H1 (cell line): ENCODE measurements around the gene SIPA1L2. TPM values are rescaled to one million over a fixed set of nuclear protein-coding genes. Genes with fewer than 3 reads are reported as not detected.

Experiments
- NRF1 ChIP-seq: IDR thresholded peaks from 2 replicates; pipeline ENCODE4 v1.6.1; 2011; ENCODE audit warnings: mild to moderate bottlenecking, low read depth, low read length, improper control_type of control experiment
- SP4 ChIP-seq: IDR thresholded peaks from 2 replicates; pipeline ENCODE4 v1.6.1; 2012; ENCODE audit warnings: low read length, inconsistent platforms
- SUZ12 ChIP-seq: fragments of 200-600 bp; sonication (generic); IDR thresholded peaks from 2 replicates; pipeline ENCODE4 v1.6.1; 2012; ENCODE audit warnings: mild to moderate bottlenecking, inconsistent platforms, low read length, moderate library complexity, mixed read lengths
- polyA plus RNA-seq, 7 experiments: library from polyadenylated mRNA; depleted of rRNA in 3 of 7; stranded (reverse) in 5 of 7; unstranded in 2 of 7; fragments of >200 nt in 5 of 7; fragments of 200-250 nt in 2 of 7; gene quantifications; 1 replicate in 5 of 7; 2 replicates in 1 of 7; 4 replicates in 1 of 7; pipeline versions ENCODE4 v1.2.1 to v1.2.3, GENCODE V29; 2011 to 2013; ENCODE audit warnings: missing spikeins in 2 of 7, mixed read lengths in 2 of 7
- total RNA-seq: library from RNA; stranded (reverse); fragmentation: NEBNext Ultra II Directional; extraction: Animal tissue kit (Norgen Biotek cat#: 25700); gene quantifications from 2 replicates; pipeline ENCODE4 v1.2.1, GENCODE V29; 2021
- TF ChIP-seq, protein P1 (sequence below): fragments of 300-600 bp; sonication (generic); IDR thresholded peaks from 2 replicates; pipeline ENCODE4 v1.7.1; 2012; ENCODE audit warnings: low read length, moderate library complexity, mild to moderate bottlenecking, inconsistent platforms; ENCODE audit not compliant: insufficient replicate concordance

Gene SIPA1L2
- total and polyA plus RNA-seq, 2 of the 8 experiments (the other 6 are each of a cell fraction or from before 2014, with no cell fraction given) = 7.7 to 13.2 TPM

DNA sequence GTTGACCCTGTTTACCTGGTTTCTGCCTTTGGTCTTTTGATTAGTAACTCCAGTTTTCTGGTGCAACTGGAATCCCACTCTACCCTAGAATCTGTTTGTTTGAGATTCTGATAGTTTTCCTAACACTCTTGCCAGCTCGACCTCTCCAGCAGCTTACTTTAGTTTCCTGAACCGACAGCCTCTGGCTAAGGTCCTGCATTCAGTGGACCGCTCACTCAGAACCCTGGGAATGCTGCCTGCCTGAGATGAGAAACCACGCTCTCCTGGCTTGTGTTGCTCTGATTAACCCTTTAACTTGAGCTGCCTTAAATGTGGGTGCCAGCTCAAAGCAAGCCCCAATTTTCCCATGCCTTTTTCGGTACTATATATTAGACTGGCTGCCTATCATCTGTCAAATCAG, 45.3 kb upstream of the SIPA1L2 start (continued):
- TF ChIP-seq, protein P1, sequence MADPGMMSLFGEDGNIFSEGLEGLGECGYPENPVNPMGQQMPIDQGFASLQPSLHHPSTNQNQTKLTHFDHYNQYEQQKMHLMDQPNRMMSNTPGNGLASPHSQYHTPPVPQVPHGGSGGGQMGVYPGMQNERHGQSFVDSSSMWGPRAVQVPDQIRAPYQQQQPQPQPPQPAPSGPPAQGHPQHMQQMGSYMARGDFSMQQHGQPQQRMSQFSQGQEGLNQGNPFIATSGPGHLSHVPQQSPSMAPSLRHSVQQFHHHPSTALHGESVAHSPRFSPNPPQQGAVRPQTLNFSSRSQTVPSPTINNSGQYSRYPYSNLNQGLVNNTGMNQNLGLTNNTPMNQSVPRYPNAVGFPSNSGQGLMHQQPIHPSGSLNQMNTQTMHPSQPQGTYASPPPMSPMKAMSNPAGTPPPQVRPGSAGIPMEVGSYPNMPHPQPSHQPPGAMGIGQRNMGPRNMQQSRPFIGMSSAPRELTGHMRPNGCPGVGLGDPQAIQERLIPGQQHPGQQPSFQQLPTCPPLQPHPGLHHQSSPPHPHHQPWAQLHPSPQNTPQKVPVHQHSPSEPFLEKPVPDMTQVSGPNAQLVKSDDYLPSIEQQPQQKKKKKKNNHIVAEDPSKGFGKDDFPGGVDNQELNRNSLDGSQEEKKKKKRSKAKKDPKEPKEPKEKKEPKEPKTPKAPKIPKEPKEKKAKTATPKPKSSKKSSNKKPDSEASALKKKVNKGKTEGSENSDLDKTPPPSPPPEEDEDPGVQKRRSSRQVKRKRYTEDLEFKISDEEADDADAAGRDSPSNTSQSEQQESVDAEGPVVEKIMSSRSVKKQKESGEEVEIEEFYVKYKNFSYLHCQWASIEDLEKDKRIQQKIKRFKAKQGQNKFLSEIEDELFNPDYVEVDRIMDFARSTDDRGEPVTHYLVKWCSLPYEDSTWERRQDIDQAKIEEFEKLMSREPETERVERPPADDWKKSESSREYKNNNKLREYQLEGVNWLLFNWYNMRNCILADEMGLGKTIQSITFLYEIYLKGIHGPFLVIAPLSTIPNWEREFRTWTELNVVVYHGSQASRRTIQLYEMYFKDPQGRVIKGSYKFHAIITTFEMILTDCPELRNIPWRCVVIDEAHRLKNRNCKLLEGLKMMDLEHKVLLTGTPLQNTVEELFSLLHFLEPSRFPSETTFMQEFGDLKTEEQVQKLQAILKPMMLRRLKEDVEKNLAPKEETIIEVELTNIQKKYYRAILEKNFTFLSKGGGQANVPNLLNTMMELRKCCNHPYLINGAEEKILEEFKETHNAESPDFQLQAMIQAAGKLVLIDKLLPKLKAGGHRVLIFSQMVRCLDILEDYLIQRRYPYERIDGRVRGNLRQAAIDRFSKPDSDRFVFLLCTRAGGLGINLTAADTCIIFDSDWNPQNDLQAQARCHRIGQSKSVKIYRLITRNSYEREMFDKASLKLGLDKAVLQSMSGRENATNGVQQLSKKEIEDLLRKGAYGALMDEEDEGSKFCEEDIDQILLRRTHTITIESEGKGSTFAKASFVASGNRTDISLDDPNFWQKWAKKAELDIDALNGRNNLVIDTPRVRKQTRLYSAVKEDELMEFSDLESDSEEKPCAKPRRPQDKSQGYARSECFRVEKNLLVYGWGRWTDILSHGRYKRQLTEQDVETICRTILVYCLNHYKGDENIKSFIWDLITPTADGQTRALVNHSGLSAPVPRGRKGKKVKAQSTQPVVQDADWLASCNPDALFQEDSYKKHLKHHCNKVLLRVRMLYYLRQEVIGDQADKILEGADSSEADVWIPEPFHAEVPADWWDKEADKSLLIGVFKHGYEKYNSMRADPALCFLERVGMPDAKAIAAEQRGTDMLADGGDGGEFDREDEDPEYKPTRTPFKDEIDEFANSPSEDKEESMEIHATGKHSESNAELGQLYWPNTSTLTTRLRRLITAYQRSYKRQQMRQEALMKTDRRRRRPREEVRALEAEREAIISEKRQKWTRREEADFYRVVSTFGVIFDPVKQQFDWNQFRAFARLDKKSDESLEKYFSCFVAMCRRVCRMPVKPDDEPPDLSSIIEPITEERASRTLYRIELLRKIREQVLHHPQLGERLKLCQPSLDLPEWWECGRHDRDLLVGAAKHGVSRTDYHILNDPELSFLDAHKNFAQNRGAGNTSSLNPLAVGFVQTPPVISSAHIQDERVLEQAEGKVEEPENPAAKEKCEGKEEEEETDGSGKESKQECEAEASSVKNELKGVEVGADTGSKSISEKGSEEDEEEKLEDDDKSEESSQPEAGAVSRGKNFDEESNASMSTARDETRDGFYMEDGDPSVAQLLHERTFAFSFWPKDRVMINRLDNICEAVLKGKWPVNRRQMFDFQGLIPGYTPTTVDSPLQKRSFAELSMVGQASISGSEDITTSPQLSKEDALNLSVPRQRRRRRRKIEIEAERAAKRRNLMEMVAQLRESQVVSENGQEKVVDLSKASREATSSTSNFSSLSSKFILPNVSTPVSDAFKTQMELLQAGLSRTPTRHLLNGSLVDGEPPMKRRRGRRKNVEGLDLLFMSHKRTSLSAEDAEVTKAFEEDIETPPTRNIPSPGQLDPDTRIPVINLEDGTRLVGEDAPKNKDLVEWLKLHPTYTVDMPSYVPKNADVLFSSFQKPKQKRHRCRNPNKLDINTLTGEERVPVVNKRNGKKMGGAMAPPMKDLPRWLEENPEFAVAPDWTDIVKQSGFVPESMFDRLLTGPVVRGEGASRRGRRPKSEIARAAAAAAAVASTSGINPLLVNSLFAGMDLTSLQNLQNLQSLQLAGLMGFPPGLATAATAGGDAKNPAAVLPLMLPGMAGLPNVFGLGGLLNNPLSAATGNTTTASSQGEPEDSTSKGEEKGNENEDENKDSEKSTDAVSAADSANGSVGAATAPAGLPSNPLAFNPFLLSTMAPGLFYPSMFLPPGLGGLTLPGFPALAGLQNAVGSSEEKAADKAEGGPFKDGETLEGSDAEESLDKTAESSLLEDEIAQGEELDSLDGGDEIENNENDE = no peak
- no peak for TF ChIP-seq SP4
- no peak for TF ChIP-seq NRF1
- TF ChIP-seq SUZ12 = no peak
